Neuronal stem cell (in vitro differentiated cells): ENCODE measurements around the gene AHCYL2.

Source experiments
- DNase-seq: peaks from one replicate; pipeline ENCODE4 v3.0.0-alpha.2; 2013; ENCODE audit warnings: low spot score
- H2AFZ ChIP-seq: one replicate; pipeline ENCODE4 v1.6.1; 2013; ENCODE audit warnings: mild to moderate bottlenecking, low read length, inconsistent platforms
- H2AK5ac ChIP-seq: 2 replicates; pipeline ENCODE4 v1.6.1; 2013; ENCODE audit warnings: low read depth, mild to moderate bottlenecking, inconsistent platforms, low read length, moderate library complexity, mixed read lengths
- H2BK120ac ChIP-seq: 2 replicates; pipeline ENCODE4 v1.6.1; 2013; ENCODE audit warnings: low read depth, mild to moderate bottlenecking, inconsistent platforms, low read length, moderate library complexity, mixed read lengths
- H2BK12ac ChIP-seq: one replicate; pipeline ENCODE4 v1.6.1; 2013; ENCODE audit warnings: low read length, inconsistent platforms
- H2BK15ac ChIP-seq: 2 replicates; pipeline ENCODE4 v1.6.1; 2013; ENCODE audit warnings: mild to moderate bottlenecking, low read length, inconsistent platforms, mixed read lengths
- H2BK5ac ChIP-seq: one replicate; pipeline ENCODE4 v1.6.1; 2013; ENCODE audit warnings: inconsistent platforms, mild to moderate bottlenecking, low read length, moderate library complexity
- H3K14ac ChIP-seq: one replicate; pipeline ENCODE4 v1.6.1; 2013; ENCODE audit warnings: low read length, inconsistent platforms
- H3K18ac ChIP-seq: 2 replicates; pipeline ENCODE4 v1.6.1; 2013; ENCODE audit warnings: low read length, inconsistent platforms
- H3K23ac ChIP-seq: 2 replicates; pipeline ENCODE4 v1.6.1; 2013; ENCODE audit warnings: low read depth, mild to moderate bottlenecking, mixed read lengths, low read length, inconsistent platforms; ENCODE audit not compliant: poor library complexity
- H3K27ac ChIP-seq: replicated peaks from 3 replicates; pipeline ENCODE4 v1.5.1; 2013; ENCODE audit warnings: low read length, inconsistent platforms
- H3K27me3 ChIP-seq, 3 experiments: 2 replicates each; pipeline ENCODE4 v1.6.1; 2013; ENCODE audit warnings: low read length in 3 of 3, mild to moderate bottlenecking in 2 of 3, inconsistent platforms in 1 of 3, low read depth in 1 of 3, mixed read lengths in 1 of 3, moderate library complexity in 1 of 3; ENCODE audit not compliant: control insufficient read depth in 3 of 3, insufficient read depth in 3 of 3
- H3K36me3 ChIP-seq, 2 donors: replicated peaks in 1 of 2; 2 replicates each; pipeline ENCODE4 v1.6.1; 2013; ENCODE audit warnings: low read length in 2 of 2; ENCODE audit not compliant: control insufficient read depth in 2 of 2, insufficient read depth in 2 of 2
- H3K4ac ChIP-seq: 2 replicates; pipeline ENCODE4 v1.6.1; 2013; ENCODE audit warnings: inconsistent platforms, mild to moderate bottlenecking, low read length, moderate library complexity
- H3K4me1 ChIP-seq, 2 donors: 1 replicate in 1 of 2; 2 replicates in 1 of 2; pipeline ENCODE4 v1.6.1; 2013; ENCODE audit warnings: low read length in 2 of 2, low read depth in 1 of 2; ENCODE audit not compliant: control insufficient read depth in 2 of 2, insufficient read depth in 1 of 2
- H3K4me2 ChIP-seq: one replicate; pipeline ENCODE4 v1.6.1; 2013; ENCODE audit warnings: mild to moderate bottlenecking, low read length, inconsistent platforms; ENCODE audit not compliant: insufficient read depth, poor library complexity, severe bottlenecking
- H3K4me3 ChIP-seq, 2 donors: 2 replicates each; pipeline ENCODE4 v1.5.1; 2013; ENCODE audit warnings: low read length in 2 of 2, mild to moderate bottlenecking in 2 of 2, inconsistent platforms in 1 of 2, moderate library complexity in 1 of 2
- H3K79me1 ChIP-seq: one replicate; pipeline ENCODE4 v1.6.1; 2013; ENCODE audit warnings: low read depth, mild to moderate bottlenecking, inconsistent platforms, low read length, moderate library complexity
- H3K9ac ChIP-seq: one replicate; pipeline ENCODE4 v1.6.1; 2013; ENCODE audit warnings: mild to moderate bottlenecking, low read depth, low read length, inconsistent platforms; ENCODE audit not compliant: poor library complexity
- H3K9me3 ChIP-seq, 2 donors: replicated peaks in 1 of 2; 2 replicates each; pipeline versions ENCODE3 to v1.6.1; 2013; ENCODE audit warnings: low read length in 2 of 2, mild to moderate bottlenecking in 2 of 2, inconsistent platforms in 1 of 2, low read depth in 1 of 2, mixed read lengths in 1 of 2, moderate library complexity in 1 of 2; ENCODE audit not compliant: control insufficient read depth in 2 of 2, insufficient read depth in 1 of 2
- H4K8ac ChIP-seq: one replicate; pipeline ENCODE4 v1.6.1; 2013; ENCODE audit warnings: low read depth, mild to moderate bottlenecking, inconsistent platforms, low read length, moderate library complexity
- H4K91ac ChIP-seq: one replicate; pipeline ENCODE4 v1.6.1; 2013; ENCODE audit warnings: low read length, low read depth, mild to moderate bottlenecking, inconsistent platforms; ENCODE audit not compliant: poor library complexity
- WGBS, 2 donors: extraction: QIAGEN DNeasy Blood & Tissue Kit; methylation state at CpG; one replicate each; pipeline ENCODE4 v1.1.7; 2013; ENCODE audit warnings: missing lambda C conversion rate in 2 of 2, mixed read lengths in 1 of 2; ENCODE audit not compliant: insufficient read length in 2 of 2, insufficient replicate concordance in 1 of 2; ENCODE audit errors: extremely low coverage in 2 of 2; 5-methylcytosine and 5-hydroxymethylcytosine counted together

AHCYL2 gene

DNA sequence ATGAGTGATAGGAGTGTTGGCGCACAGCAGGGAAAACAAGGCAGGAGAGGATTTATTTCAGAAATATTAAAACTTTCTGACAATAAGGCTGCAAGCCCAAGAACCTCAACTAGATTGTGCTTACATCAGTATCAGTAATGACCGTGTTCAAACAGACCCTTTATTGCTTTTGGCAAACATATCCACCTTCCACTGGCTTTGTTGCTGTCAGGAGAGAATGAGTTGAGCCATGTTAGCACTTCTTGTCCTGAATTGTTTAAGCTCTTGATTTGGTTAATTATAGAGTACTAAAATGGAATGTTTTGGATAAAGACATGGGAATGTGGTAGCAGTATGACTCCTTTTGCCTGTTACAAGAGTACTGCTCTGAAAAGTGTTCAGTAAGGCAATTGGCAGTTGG, 3.8 kb downstream of the AHCYL2 start:
- H3K23ac ChIP-seq: no peak overlapping the region
- no peak overlapping the region for H2BK12ac ChIP-seq
- H2BK15ac ChIP-seq: no peak overlapping the region
- H3K4me2 ChIP-seq: no peak overlapping the region
- H3K9me3 ChIP-seq: no peaks in the 10 kb centered on the region
- no peaks in the 10 kb centered on the region for H3K79me1 ChIP-seq
- no peak overlapping the region for H2BK5ac ChIP-seq
- H2AK5ac ChIP-seq: no peak overlapping the region
- H2BK120ac ChIP-seq: no peak overlapping the region
- H3K4me1 ChIP-seq: peaks cover 4 to 14% of the 10 kb centered on the region in 2 donors
- no peak overlapping the region for H3K14ac ChIP-seq
- no CpG with 5 or more reads among the region's 2 CpGs for WGBS, 2 donors
- no peak overlapping the region for H3K9ac ChIP-seq
- H4K91ac ChIP-seq: no peak overlapping the region
- H3K18ac ChIP-seq: no peak overlapping the region
- H3K36me3 ChIP-seq: peaks cover 0 to 11% of the 10 kb centered on the region in 2 donors
- no peak overlapping the region for H4K8ac ChIP-seq
- no peak for DNase-seq
- H3K4ac ChIP-seq: no peak overlapping the region
- H3K27ac ChIP-seq: no peak overlapping the region
- no peak overlapping the region for H2AFZ ChIP-seq
- no peaks in the 10 kb centered on the region for H3K27me3 ChIP-seq
- H3K4me3 ChIP-seq: no peak overlapping the region

DNA sequence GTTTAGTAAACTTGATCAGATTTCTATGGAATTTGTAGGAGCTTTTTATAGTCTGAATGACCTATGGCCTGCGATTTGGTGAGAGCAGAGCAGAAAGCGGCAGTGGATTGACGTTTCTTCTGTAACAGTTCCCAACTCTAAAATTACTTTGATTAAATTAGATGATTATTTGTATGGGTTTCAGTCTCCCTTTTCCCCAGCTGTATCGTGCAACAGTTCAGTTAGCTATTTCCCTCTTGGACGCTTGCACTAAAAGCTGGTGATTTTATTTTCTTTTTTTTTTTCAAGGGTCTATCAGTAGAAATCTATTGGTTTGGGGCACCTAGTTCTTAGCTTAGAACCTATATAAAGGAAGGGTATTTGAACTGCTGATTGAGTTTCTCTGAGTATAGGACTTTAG, 6.8 kb downstream of the AHCYL2 start:
- peaks cover 4 to 14% of the 10 kb centered on the region in 2 donors for H3K4me1 ChIP-seq
- no peaks in the 10 kb centered on the region for H3K27me3 ChIP-seq
- peaks cover 0 to 29% of the 10 kb centered on the region in 2 donors for H3K36me3 ChIP-seq
- no peaks in the 10 kb centered on the region for H3K9me3 ChIP-seq
- H3K4me2 ChIP-seq: no peak overlapping the region
- H3K9ac ChIP-seq: no peak overlapping the region
- no peak overlapping the region for H4K8ac ChIP-seq
- H3K23ac ChIP-seq: no peak overlapping the region
- H4K91ac ChIP-seq: no peak overlapping the region
- H2AFZ ChIP-seq: no peak overlapping the region
- no CpG with 5 or more reads among the region's 5 CpGs for WGBS, 2 donors
- no peak overlapping the region for H3K14ac ChIP-seq
- H2BK120ac ChIP-seq: no peak overlapping the region
- H3K4me3 ChIP-seq: no peak overlapping the region
- no peak overlapping the region for H3K4ac ChIP-seq
- H3K27ac ChIP-seq: no peak overlapping the region
- no peak overlapping the region for H2BK5ac ChIP-seq
- H2BK15ac ChIP-seq: no peak overlapping the region
- DNase-seq: no peak
- no peak overlapping the region for H3K18ac ChIP-seq
- no peak overlapping the region for H2BK12ac ChIP-seq
- peaks cover 6% of the 10 kb centered on the region for H3K79me1 ChIP-seq
- no peak overlapping the region for H2AK5ac ChIP-seq

GRCh38 chr7:129238546-129238945, 13.7 kb downstream of the AHCYL2 start:
- no peaks in the 10 kb centered on the region for H3K27me3 ChIP-seq
- H2AFZ ChIP-seq: no peak overlapping the region
- peaks cover 0 to 28% of the 10 kb centered on the region in 2 donors for H3K36me3 ChIP-seq
- H2AK5ac ChIP-seq: no peak overlapping the region
- no peak overlapping the region for H2BK120ac ChIP-seq
- no peaks in the 10 kb centered on the region for H3K9me3 ChIP-seq
- H2BK5ac ChIP-seq: no peak overlapping the region
- no CpG with 5 or more reads among the region's 8 CpGs for WGBS, 2 donors
- peaks cover 8% of the 10 kb centered on the region for H3K79me1 ChIP-seq
- H3K4ac ChIP-seq: no peak overlapping the region
- H3K4me1 ChIP-seq: peaks cover 0 to 4% of the 10 kb centered on the region in 2 donors
- DNase-seq: no peak
- H2BK15ac ChIP-seq: no peak overlapping the region
- no peak overlapping the region for H4K8ac ChIP-seq
- H2BK12ac ChIP-seq: no peak overlapping the region
- no peak overlapping the region for H3K27ac ChIP-seq
- no peak overlapping the region for H3K4me2 ChIP-seq
- no peak overlapping the region for H3K23ac ChIP-seq
- H3K9ac ChIP-seq: no peak overlapping the region
- no peak overlapping the region for H4K91ac ChIP-seq
- H3K18ac ChIP-seq: no peak overlapping the region
- no peak overlapping the region for H3K14ac ChIP-seq
- no peak overlapping the region for H3K4me3 ChIP-seq

- no CpG with 5 or more reads among the region's 10 CpGs for WGBS, 2 donors
- H4K91ac ChIP-seq: no peak overlapping the region
These were observed 15.4 kb downstream of the AHCYL2 start for GRCh38 chr7:129240119-129240820.

More at GRCh38 chr7:129240119-129240820, 15.4 kb downstream of the AHCYL2 start:
- H3K4me3 ChIP-seq: no peak overlapping the region
- no peak overlapping the region for H2BK12ac ChIP-seq
- no peak overlapping the region for H2AFZ ChIP-seq
- H2BK120ac ChIP-seq: no peak overlapping the region
- DNase-seq: no peak
- H2AK5ac ChIP-seq: no peak overlapping the region
- no peak overlapping the region for H3K9ac ChIP-seq
- H3K4me1 ChIP-seq: peaks cover 0 to 4% of the 10 kb centered on the region in 2 donors
- peak overlapping the region; percentile 2 for H3K27ac ChIP-seq
- peaks cover 0 to 19% of the 10 kb centered on the region in 2 donors for H3K36me3 ChIP-seq
- no peaks in the 10 kb centered on the region for H3K27me3 ChIP-seq
- no peak overlapping the region for H4K8ac ChIP-seq
- H3K4me2 ChIP-seq: no peak overlapping the region
- no peak overlapping the region for H3K14ac ChIP-seq
- H3K23ac ChIP-seq: no peak overlapping the region
- no peak overlapping the region for H2BK5ac ChIP-seq
- no peak overlapping the region for H3K18ac ChIP-seq
- H3K4ac ChIP-seq: no peak overlapping the region
- peaks cover 1 to 10% of the 10 kb centered on the region in 2 donors for H3K9me3 ChIP-seq
- H2BK15ac ChIP-seq: no peak overlapping the region
- H3K79me1 ChIP-seq: peaks cover 8% of the 10 kb centered on the region
